H1 (cell line): ENCODE data around the gene ADAM19. TPM values are rescaled to one million over a fixed set of nuclear protein-coding genes. Genes with fewer than 3 reads are reported as not detected.

Source experiments
- CTCF ChIA-PET: fragments of 300-600 bp; sonication (Branson Sonifier 250); formaldehyde crosslinking; loops from one replicate; lab custom pipeline; 2021; ENCODE audit not compliant: partially characterized antibody; lab: Charles Lee
- POLR2A ChIA-PET: fragments of 300-600 bp; sonication (Branson Sonifier 250); formaldehyde crosslinking; loops from one replicate; lab custom pipeline; 2021; ENCODE audit warnings: inconsistent platforms; ENCODE audit not compliant: partially characterized antibody; lab: Charles Lee
- DNase-seq, 2 experiments: peaks; one replicate each; pipeline versions ENCODE4 v3.0.0 to v3.0.0-alpha.2; 2010 to 2022; ENCODE audit warnings: low spot score in 2 of 2, low read depth in 1 of 2, mixed read lengths in 1 of 2
- FAIRE-seq: peaks from 2 replicates; lab custom pipeline; 2011; peaks lifted over from hg19 to GRCh38; lab: Jason Lieb, UNC
- H2AFZ ChIP-seq: 2 replicates; pipeline ENCODE4 v1.8.1; 2012; ENCODE audit warnings: low read length, inconsistent platforms
- H2AK5ac ChIP-seq: 2 replicates; pipeline ENCODE4 v1.6.1; 2013; ENCODE audit warnings: low read depth, low read length
- H2BK120ac ChIP-seq: replicated peaks from 2 replicates; pipeline ENCODE3; 2013; ENCODE audit warnings: low read depth, low read length, inconsistent platforms
- H2BK12ac ChIP-seq: 2 replicates; pipeline ENCODE4 v1.6.1; 2013; ENCODE audit warnings: low read depth, low read length
- H2BK15ac ChIP-seq: 2 replicates; pipeline ENCODE4 v1.6.1; 2013; ENCODE audit warnings: low read length
- H2BK20ac ChIP-seq: 2 replicates; pipeline ENCODE4 v1.6.1; 2013; ENCODE audit warnings: low read length
- H2BK5ac ChIP-seq: 2 replicates; pipeline ENCODE4 v1.6.1; 2013; ENCODE audit warnings: low read depth, low read length
- H3K14ac ChIP-seq: 2 replicates; pipeline ENCODE4 v1.6.1; 2013; ENCODE audit warnings: inconsistent platforms; ENCODE audit not compliant: insufficient read length
- H3K18ac ChIP-seq: 2 replicates; pipeline ENCODE4 v1.6.1; 2013; ENCODE audit warnings: low read length; ENCODE audit errors: extremely low read depth
- H3K23ac ChIP-seq: 2 replicates; pipeline ENCODE4 v1.6.1; 2013; ENCODE audit warnings: inconsistent platforms; ENCODE audit not compliant: insufficient read length
- H3K23me2 ChIP-seq: 2 replicates; pipeline ENCODE4 v1.6.1; 2013; ENCODE audit warnings: low read depth, low read length
- H3K27ac ChIP-seq: 2 replicates; pipeline ENCODE4 v1.6.1; 2011; ENCODE audit warnings: low read depth, low read length, inconsistent platforms
- H3K27me3 ChIP-seq, 4 experiments: replicated peaks in 1 of 4; 1 replicate in 1 of 4; 2 replicates in 3 of 4; pipeline versions ENCODE4 v1.6.1 to v1.8.1; 2011 to 2013; ENCODE audit warnings: low read length in 3 of 4, mild to moderate bottlenecking in 3 of 4, inconsistent platforms in 2 of 4, mixed read lengths in 2 of 4, moderate library complexity in 1 of 4; ENCODE audit not compliant: control insufficient read depth in 3 of 4, insufficient read depth in 3 of 4; ENCODE audit errors: extremely low read depth in 1 of 4
- H3K36me3 ChIP-seq, 4 experiments: 2 replicates each; pipeline versions ENCODE4 v1.6.1 to v1.8.1; 2011 to 2013; ENCODE audit warnings: mild to moderate bottlenecking in 4 of 4, low read length in 3 of 4, moderate library complexity in 2 of 4, control low read depth in 1 of 4, inconsistent platforms in 1 of 4; ENCODE audit not compliant: insufficient read depth in 4 of 4, control insufficient read depth in 2 of 4
- H3K4ac ChIP-seq: replicated peaks from 2 replicates; pipeline ENCODE3; 2013; ENCODE audit warnings: low read length, low read depth, mixed read lengths, inconsistent platforms; ENCODE audit not compliant: insufficient read length
- H3K4me1 ChIP-seq, 4 experiments: replicated peaks in 1 of 4; 1 replicate in 1 of 4; 2 replicates in 3 of 4; pipeline versions ENCODE4 v1.6.1 to v1.8.1; 2011 to 2013; ENCODE audit warnings: low read length in 3 of 4, inconsistent platforms in 2 of 4, mixed read lengths in 1 of 4; ENCODE audit not compliant: insufficient read depth in 4 of 4, control insufficient read depth in 3 of 4
- H3K4me2 ChIP-seq, 2 experiments: 2 replicates each; pipeline versions ENCODE4 v1.6.1 to v1.8.1; 2011 to 2013; ENCODE audit warnings: low read depth in 2 of 2, low read length in 2 of 2, control low read depth in 1 of 2, inconsistent platforms in 1 of 2, mild to moderate bottlenecking in 1 of 2; ENCODE audit not compliant: insufficient read depth in 1 of 2
- H3K4me3 ChIP-seq, 4 experiments: fragments of 200-600, 300-600 bp in 1 of 4; sonication (generic), shearing (Covaris generic), sonication (Bioruptor Twin) in 1 of 4; 2 replicates each; pipeline versions ENCODE4 v1.5.1 to v1.8.1; 2011 to 2016; ENCODE audit warnings: low read length in 4 of 4, low read depth in 3 of 4, control low read depth in 2 of 4, inconsistent platforms in 2 of 4, mild to moderate bottlenecking in 2 of 4, mixed read lengths in 1 of 4, moderate library complexity in 1 of 4; ENCODE audit not compliant: insufficient read depth in 2 of 4; ENCODE audit errors: extremely low read depth in 1 of 4
- H3K56ac ChIP-seq: replicated peaks from 2 replicates; pipeline ENCODE3; 2013; ENCODE audit warnings: low read depth, mild to moderate bottlenecking, mixed read lengths, low read length, inconsistent platforms; ENCODE audit not compliant: insufficient read length
- H3K79me1 ChIP-seq: 2 replicates; pipeline ENCODE4 v1.6.1; 2013; ENCODE audit warnings: low read depth, low read length, control low read depth
- H3K79me2 ChIP-seq, 2 experiments: 2 replicates each; pipeline versions ENCODE4 v1.6.1 to v1.8.1; 2012 to 2013; ENCODE audit warnings: low read length in 2 of 2, mild to moderate bottlenecking in 2 of 2, inconsistent platforms in 1 of 2; ENCODE audit not compliant: insufficient read depth in 2 of 2, control insufficient read depth in 1 of 2
- H3K9ac ChIP-seq, 4 experiments: replicated peaks in 1 of 4; 1 replicate in 1 of 4; 2 replicates in 3 of 4; pipeline versions ENCODE4 v1.6.1 to v1.8.1; 2011 to 2013; ENCODE audit warnings: low read depth in 3 of 4, low read length in 3 of 4, control low read depth in 2 of 4, mild to moderate bottlenecking in 2 of 4, moderate library complexity in 2 of 4, inconsistent platforms in 1 of 4; ENCODE audit errors: extremely low read depth in 1 of 4
- H3K9me3 ChIP-seq, 2 experiments: 2 replicates each; pipeline versions ENCODE4 v1.6.1 to v1.8.1; 2012 to 2013; ENCODE audit warnings: mild to moderate bottlenecking in 2 of 2, moderate library complexity in 2 of 2, control low read depth in 1 of 2, inconsistent platforms in 1 of 2, low read depth in 1 of 2, low read length in 1 of 2, mixed read lengths in 1 of 2; ENCODE audit not compliant: insufficient read depth in 2 of 2
- H4K20me1 ChIP-seq, 2 experiments: replicated peaks in 1 of 2; 2 replicates each; pipeline versions ENCODE3 to v1.8.1; 2011 to 2013; ENCODE audit warnings: inconsistent platforms in 2 of 2, low read length in 2 of 2, mild to moderate bottlenecking in 1 of 2; ENCODE audit not compliant: insufficient read depth in 2 of 2, control insufficient read depth in 1 of 2
- H4K5ac ChIP-seq: 2 replicates; pipeline ENCODE4 v1.6.1; 2013; ENCODE audit warnings: low read length, low read depth, mixed read lengths, inconsistent platforms; ENCODE audit not compliant: insufficient read length
- H4K8ac ChIP-seq: 2 replicates; pipeline ENCODE4 v1.8.0; 2013; ENCODE audit warnings: mild to moderate bottlenecking, moderate library complexity, low read length, inconsistent platforms; ENCODE audit not compliant: insufficient read depth; ENCODE audit errors: extremely low read depth
- H4K91ac ChIP-seq: replicated peaks from 2 replicates; pipeline ENCODE3; 2013; ENCODE audit warnings: low read length, mixed read lengths, inconsistent platforms; ENCODE audit not compliant: insufficient read length
- WGBS, 2 experiments: shearing (Covaris generic) in 1 of 2; methylation state at CpG; one replicate each; pipeline versions ENCODE4 v1.1.6 to v1.1.7; 2013 to 2015; ENCODE audit warnings: low lambda C conversion rate in 2 of 2, mixed read lengths in 2 of 2, inconsistent platforms in 1 of 2, low coverage in 1 of 2, missing lambda C conversion rate in 1 of 2; ENCODE audit not compliant: insufficient replicate concordance in 2 of 2, insufficient coverage in 1 of 2, insufficient read length in 1 of 2; ENCODE audit errors: extremely low coverage in 1 of 2, missing lambda C conversion rate in 1 of 2; 5-methylcytosine and 5-hydroxymethylcytosine counted together
- polyA plus RNA-seq, 7 experiments: library from polyadenylated mRNA; depleted of rRNA in 3 of 7; stranded (reverse) in 5 of 7; unstranded in 2 of 7; fragments of >200 nt in 5 of 7; fragments of 200-250 nt in 2 of 7; gene quantifications; 1 replicate in 5 of 7; 2 replicates in 1 of 7; 4 replicates in 1 of 7; pipeline versions ENCODE4 v1.2.1 to v1.2.3, GENCODE V29; 2011 to 2013; ENCODE audit warnings: missing spikeins in 2 of 7, mixed read lengths in 2 of 7
- total RNA-seq: library from RNA; stranded (reverse); fragmentation: NEBNext Ultra II Directional; extraction: Animal tissue kit (Norgen Biotek cat#: 25700); gene quantifications from 2 replicates; pipeline ENCODE4 v1.2.1, GENCODE V29; 2021

Gene ADAM19
- total and polyA plus RNA-seq, 2 of the 8 experiments (the other 6 are each of a cell fraction or from before 2014, with no cell fraction given), result 6.5 to 22.7 TPM

DNA sequence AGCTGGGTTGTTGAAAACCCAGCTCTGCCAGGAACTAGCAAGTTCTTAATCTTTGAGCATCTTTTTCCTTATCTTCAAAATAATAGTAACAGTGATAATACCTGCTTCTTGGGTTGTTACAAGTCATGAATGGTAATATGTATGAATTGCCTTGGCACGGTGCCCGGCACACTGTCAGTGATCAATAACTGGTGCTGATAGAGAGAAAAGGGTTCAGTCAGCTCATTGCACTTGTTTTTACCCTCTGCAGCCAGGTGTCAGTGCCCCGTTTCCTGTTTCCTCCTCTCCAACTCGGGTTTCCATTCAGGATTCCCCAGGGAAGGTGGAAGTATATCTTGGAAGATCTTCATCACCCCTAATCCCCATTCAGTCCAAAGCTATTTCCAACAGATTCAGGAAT is 131.4 kb downstream of the ADAM19 start:
- H3K9me3 ChIP-seq, result no peaks in the 10 kb centered on the region
- no peaks in the 10 kb centered on the region for H3K4me1 ChIP-seq
- no peak overlapping the region; the same call in 1 of the 2 replicates for H2AFZ ChIP-seq
- DNase-seq (no peak), FAIRE-seq (no peak)
- no peak overlapping the region for H3K4ac ChIP-seq
- ChIA-PET CTCF (interaction anchor here (0.5 to 10.3 kb wide), 9 partner anchors 12 to 297 kb away, joined by 3 to 66 read pairs (median 3); no protein-coding TSS in a partner anchor), POLR2A (no interaction called here)
- H2AK5ac ChIP-seq, result no peak overlapping the region
- H2BK15ac ChIP-seq, result no peak overlapping the region
- no peak overlapping the region for H2BK120ac ChIP-seq
- no peak overlapping the region for H2BK20ac ChIP-seq
- H4K20me1 ChIP-seq, result no peaks in the 10 kb centered on the region
- H3K18ac ChIP-seq, result no peak overlapping the region
- no peaks in the 10 kb centered on the region; the same call in 1 of the 2 replicates for H3K23me2 ChIP-seq
- no peaks in the 10 kb centered on the region for H3K79me1 ChIP-seq
- 80% methylated on average over 4 of the region's 4 CpGs; no CpG with 5 or more reads in 1 of the 2 experiments for WGBS, 2 experiments
- H3K27ac ChIP-seq, result no peak overlapping the region
- no peaks in the 10 kb centered on the region for H3K27me3 ChIP-seq
- no peak overlapping the region for H2BK12ac ChIP-seq
- H3K4me3 ChIP-seq, result no peak overlapping the region
- no peak overlapping the region for H4K91ac ChIP-seq
- H3K9ac ChIP-seq, result no peak overlapping the region
- no peak overlapping the region for H3K4me2 ChIP-seq
- H4K8ac ChIP-seq, result no peak overlapping the region
- no peak overlapping the region for H2BK5ac ChIP-seq
- no peak overlapping the region for H3K14ac ChIP-seq
- H3K79me2 ChIP-seq, result no peaks in the 10 kb centered on the region
- H4K5ac ChIP-seq, result no peak overlapping the region
- H3K36me3 ChIP-seq, result no peaks in the 10 kb centered on the region
- no peak overlapping the region for H3K23ac ChIP-seq
- H3K56ac ChIP-seq, result no peak overlapping the region
